OCI-LY3 (cell line): ENCODE results near the gene ATP2B3.

Source experiments
- EZH2phosphoT487 ChIP-seq: fragments of 200-600 bp; shearing (Covaris generic); IDR thresholded peaks from 2 replicates; pipeline ENCODE4 v1.6.1; 2018; ENCODE audit warnings: antibody characterized with exemption, mixed run types, low read depth
- TF ChIP-seq, protein P1 (sequence below): fragments of 200-600, 300-600 bp; sonication (generic); IDR thresholded peaks from 2 replicates; pipeline ENCODE4 v1.5.1; 2014; ENCODE audit warnings: antibody characterized with exemption, low read length, low read depth

DNA sequence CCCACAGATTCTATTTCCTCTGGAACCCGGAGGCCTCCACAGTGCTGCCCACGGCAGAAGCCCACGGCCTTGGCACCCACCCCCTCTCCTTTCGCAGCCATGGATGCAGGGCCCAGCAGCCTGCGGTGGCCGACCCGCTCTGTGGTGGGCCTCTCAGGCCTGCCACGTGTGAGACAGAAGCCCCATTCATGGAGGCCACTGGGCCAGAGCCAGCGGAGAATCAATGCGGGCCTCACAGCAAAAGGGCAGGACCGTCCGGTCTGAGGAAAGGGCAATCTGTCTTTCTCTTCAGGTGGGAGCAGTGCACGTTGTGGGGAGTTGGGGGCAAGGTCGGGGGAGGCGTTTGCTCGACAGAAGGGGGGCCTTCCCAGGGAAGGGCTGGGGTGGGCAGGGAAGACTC is 38.7 kb upstream of the ATP2B3 start:
- TF ChIP-seq, protein P1, sequence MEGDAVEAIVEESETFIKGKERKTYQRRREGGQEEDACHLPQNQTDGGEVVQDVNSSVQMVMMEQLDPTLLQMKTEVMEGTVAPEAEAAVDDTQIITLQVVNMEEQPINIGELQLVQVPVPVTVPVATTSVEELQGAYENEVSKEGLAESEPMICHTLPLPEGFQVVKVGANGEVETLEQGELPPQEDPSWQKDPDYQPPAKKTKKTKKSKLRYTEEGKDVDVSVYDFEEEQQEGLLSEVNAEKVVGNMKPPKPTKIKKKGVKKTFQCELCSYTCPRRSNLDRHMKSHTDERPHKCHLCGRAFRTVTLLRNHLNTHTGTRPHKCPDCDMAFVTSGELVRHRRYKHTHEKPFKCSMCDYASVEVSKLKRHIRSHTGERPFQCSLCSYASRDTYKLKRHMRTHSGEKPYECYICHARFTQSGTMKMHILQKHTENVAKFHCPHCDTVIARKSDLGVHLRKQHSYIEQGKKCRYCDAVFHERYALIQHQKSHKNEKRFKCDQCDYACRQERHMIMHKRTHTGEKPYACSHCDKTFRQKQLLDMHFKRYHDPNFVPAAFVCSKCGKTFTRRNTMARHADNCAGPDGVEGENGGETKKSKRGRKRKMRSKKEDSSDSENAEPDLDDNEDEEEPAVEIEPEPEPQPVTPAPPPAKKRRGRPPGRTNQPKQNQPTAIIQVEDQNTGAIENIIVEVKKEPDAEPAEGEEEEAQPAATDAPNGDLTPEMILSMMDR = no peak
- no peak for TF ChIP-seq EZH2phosphoT487
